ENCODE results near the gene PCYT2. TPM values are rescaled to one million over a fixed set of nuclear protein-coding genes. Genes with fewer than 3 reads are reported as not detected.
A peak's percentile ranks its signal among the peaks of the same experiment; 100 is the strongest.
"Not testable (repeated sequence)": the region's sequence is repeated elsewhere in the genome, so short reads cannot be mapped to it uniquely, and the experiment has no call there.

Gene PCYT2
- total and polyA plus RNA-seq, 7 donors: 10.2 to 26.9 (median 13.3) TPM

GRCh38 chr17:81955058-81955681 lies 44.0 kb upstream of the PCYT2 start:
- Histone ChIP-seq H3K9me3 (no peaks in the 10 kb centered on the region), H3K27me3 (ENCODE audit: insufficient read depth in 3 of 3, low read length in 2 of 3) (peaks cover 0 to 11% (median under 1%) of the 10 kb centered on the region in 3 donors), H3K27ac (no peak overlapping the region), H3K36me3 (ENCODE audit: insufficient read depth in 1 of 2, low read depth in 1 of 2) (no peaks in the 10 kb centered on the region), H3K4me3 (no peak overlapping the region), H3K4me1 (peaks cover 12% of the 10 kb centered on the region)
- 91 to 92% (median 92%) methylated on average over 24 to 26 of the region's 26 CpGs for WGBS, 3 donors
- no peak for TF ChIP-seq CTCF (IDR thresholded peaks at IDR 0.05)
- DNase-seq: no peak
- no peak for ATAC-seq
- intact Hi-C loops (cut with DNase I): no loop called here

- peaks cover 7% of the 10 kb centered on the region for H3K4me1 ChIP-seq
- intact Hi-C loops (cut with DNase I): no loop called here
- peaks cover 0 to 6% (median 0%) of the 10 kb centered on the region in 3 donors for H3K27me3 ChIP-seq (ENCODE audit: insufficient read depth in 3 of 3, low read length in 2 of 3)
- H3K27ac ChIP-seq: no peak overlapping the region
- TF ChIP-seq CTCF (IDR thresholded peaks at IDR 0.05): no peak
- ATAC-seq (no peak), DNase-seq (no peak)
- WGBS, 3 donors: 73 to 74% (median 74%) methylated on average over 18 to 19 of the region's 19 CpGs
- no peaks in the 10 kb centered on the region for H3K36me3 ChIP-seq (ENCODE audit: insufficient read depth in 1 of 2, low read depth in 1 of 2)
- H3K4me3 ChIP-seq: no peak overlapping the region
- H3K9me3 ChIP-seq: no peaks in the 10 kb centered on the region
These were observed 43.2 kb upstream of the PCYT2 start for GRCh38 chr17:81954131-81955057.

- peak in 1 of 4 donors; percentile 55 for ATAC-seq
- intact Hi-C loops (cut with DNase I): not testable (repeated sequence)
These were observed 42.2 kb upstream of the PCYT2 start for GRCh38 chr17:81953443-81953842.

GRCh38 chr17:81952792-81953228 lies 41.6 kb upstream of the PCYT2 start:
- no peaks in the 10 kb centered on the region for H3K4me1 ChIP-seq
- H3K36me3 ChIP-seq (ENCODE audit: insufficient read depth in 1 of 2, low read depth in 1 of 2): no peaks in the 10 kb centered on the region
- no peak for TF ChIP-seq CTCF (IDR thresholded peaks at IDR 0.05)
- H3K27ac ChIP-seq: no peak overlapping the region
- no peaks in the 10 kb centered on the region for H3K9me3 ChIP-seq
- 65 to 72% (median 67%) methylated on average over 13 to 16 of the region's 16 CpGs for whole genome bisulfite sequencing, 3 donors
- no peak for DNase-seq
- intact Hi-C loops (cut with DNase I): no loop called here
- no peaks in the 10 kb centered on the region for H3K27me3 ChIP-seq (ENCODE audit: insufficient read depth in 3 of 3, low read length in 2 of 3)
- ATAC-seq: no peak
- H3K4me3 ChIP-seq: no peak overlapping the region

More at GRCh38 chr17:81953443-81953842, 42.2 kb upstream of the PCYT2 start:
- not testable (repeated sequence) for H3K36me3 ChIP-seq (ENCODE audit: insufficient read depth in 1 of 2, low read depth in 1 of 2); H3K4me1 ChIP-seq; H3K4me3 ChIP-seq; DNase-seq; H3K9me3 ChIP-seq; H3K27ac ChIP-seq; H3K27me3 ChIP-seq (ENCODE audit: insufficient read depth in 3 of 3, low read length in 2 of 3)
- WGBS, 3 donors: 72 to 81% (median 73%) methylated on average over 5 of the region's 5 CpGs
